NCI-H774 (cell line): ENCODE measurements around the gene IQCC.
A peak's percentile ranks its signal among the peaks of the same experiment; 100 is the strongest.
"Not testable (repeated sequence)": the region's sequence is repeated elsewhere in the genome, so short reads cannot be mapped to it uniquely, and the experiment has no call there.

Experiments
- DNase-seq: peaks from one replicate; lab custom pipeline; 2025; lab: John Stamatoyannopoulos, UW

Gene IQCC

DNA sequence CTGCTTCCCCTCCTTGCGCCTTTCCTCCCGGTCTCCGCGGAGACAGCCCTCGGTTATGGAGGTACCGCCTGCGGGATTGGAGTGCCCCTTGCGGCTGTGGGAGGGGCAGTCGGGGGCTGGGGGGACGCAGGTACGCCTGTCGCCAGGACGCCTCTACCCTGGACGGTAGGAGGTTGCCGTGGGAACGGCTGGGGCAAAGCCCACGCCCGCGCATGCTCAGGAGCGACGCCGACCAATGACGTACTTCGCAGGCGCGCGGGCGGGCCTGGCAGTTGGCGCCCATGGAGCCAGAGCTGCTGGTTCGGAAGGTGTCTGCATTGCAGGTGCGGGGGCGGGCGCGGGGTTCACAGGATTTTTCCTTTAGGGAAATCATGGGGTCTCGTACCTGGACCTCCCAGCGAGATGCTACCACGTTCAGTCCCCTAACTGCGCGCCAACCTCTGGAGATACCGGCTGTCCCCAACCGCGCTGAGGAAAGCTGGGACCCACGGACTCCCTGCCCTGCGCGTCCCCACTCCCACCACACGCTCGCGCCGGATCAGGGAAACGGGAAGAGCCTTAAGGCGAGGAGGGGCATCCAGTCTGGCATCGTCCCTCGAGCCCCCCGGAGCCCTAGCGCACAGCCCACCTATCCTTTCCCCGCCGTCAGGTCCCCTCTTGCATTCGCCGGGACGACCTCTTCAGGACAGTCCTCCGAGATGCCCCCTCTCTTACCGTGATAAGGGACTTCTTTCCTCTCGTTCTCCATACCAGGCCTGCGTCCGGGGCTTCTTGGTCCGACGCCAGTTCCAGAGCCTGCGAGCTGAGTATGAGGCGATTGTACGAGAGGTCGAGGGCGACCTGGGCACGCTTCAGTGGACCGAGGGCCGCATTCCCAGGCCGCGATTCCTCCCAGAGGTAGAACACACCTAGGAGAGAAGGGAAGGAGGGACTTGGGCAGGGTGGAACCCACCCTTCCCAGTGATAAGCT is at the start of gene IQCC:
Gene IQCC, plus strand, starts transcription at position 271 of the 970 bp plus-strand sequence. Its CDS starts 11 bp downstream, at position 282.
- DNase-seq = peak; percentile 99

DNA sequence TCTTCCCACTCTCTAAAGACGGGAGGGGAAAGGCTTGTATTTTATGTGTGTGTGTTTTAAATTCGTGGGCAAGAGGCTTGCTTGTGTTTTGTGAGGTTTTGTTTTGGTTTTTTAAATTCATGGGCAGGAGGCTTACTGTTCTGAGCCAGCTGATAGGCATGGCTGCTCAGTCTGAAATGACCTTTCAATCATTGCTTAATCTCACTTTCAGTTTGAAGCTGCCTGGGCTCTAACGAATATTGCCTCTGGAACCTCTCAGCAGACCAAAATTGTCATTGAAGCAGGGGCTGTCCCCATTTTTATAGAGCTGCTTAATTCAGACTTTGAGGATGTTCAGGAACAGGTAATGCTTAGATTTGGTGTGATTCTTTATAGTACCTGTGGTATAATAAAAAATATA is 46.3 kb upstream of the IQCC start:
- DNase-seq = no peak

DNA sequence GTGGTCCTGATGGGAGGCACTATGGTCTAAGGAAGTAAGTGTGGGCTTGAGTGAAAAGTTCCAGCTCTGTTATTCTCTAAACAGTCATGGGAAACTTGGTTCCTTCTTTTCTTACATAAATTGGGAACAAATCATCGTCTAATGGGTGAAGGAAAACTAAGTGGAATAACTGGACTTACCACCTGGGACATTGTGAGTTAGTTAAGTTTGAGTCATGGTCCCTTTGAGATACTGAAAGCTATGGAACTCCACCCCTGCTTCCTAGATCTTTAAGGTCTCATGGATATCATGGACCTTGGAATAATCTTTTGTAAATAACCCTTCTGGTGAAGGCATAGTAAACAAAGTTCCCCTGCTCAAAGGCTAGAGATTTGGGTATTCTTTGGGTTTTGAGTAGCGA is 42.1 kb upstream of the IQCC start:
- DNase-seq = no peak

DNA sequence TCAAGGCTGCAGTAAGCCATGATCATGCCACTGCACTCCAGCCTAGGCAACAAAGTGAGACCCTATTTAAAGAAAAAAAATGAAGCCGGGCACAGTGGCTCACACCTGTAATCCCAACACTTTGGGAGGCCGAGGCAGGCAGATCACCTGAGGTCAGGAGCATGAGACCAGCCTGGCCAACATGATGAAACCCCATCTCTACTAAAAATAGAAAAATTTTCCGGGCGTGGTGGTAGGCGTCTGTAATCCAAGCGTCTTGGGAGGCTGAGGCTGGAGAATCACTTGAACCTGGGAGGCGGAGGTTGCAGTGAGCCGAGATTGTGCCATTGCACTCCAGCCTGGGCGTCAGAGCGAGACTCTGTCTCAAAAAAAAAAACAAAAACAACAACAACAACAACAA is 39.8 kb upstream of the IQCC start:
- not testable (repeated sequence) for DNase-seq

DNA sequence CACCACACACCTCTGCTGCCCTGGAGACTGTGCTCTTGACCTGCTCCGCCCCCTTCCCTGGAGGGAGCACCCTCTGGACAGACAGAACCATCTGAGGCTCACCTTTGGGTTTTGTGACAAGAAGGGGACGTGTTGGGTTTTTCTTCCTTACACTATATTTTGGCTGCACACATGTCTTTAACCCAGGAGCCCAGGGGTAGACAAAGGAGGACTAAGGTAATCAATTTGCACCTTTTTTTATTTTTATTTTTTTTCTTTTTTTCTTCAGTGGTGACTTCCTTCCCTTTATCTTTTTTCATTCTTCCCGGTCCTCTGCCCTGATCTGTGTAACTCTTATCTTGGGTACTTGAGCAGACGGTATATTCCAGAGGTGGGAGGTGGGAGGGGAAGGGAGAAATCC is 34.5 kb upstream of the IQCC start:
- no peak for DNase-seq

DNA sequence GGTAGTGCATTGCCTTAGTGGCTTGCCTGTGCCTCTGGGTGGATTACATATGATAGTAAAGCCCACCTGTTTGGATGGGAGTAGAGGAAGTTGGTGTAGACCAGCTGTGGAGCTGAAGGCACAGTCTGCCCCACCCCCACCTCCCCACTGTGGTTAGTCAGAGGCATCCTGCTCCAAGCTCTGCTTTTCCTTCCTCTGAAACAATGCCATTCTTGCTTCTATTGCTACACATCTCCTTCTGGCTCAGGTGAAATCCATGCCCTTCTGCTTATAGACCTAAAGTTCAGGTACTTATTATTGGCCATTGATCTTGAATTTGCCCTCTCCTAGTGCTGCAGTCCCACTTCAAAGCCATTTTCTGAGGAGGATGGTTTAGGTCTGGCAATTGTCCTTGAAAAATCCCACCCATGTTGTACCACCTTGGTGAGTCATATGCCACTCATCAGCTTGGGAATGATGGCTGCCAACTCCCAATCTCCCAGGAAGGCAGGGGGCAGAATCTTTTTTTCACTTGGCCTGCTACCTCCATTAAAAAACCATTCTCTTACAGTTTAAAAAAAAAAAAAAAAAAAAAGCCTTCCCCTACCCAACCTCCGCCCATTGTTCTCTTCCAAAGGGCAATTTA is 32.7 kb upstream of the IQCC start:
- DNase-seq = no peak

DNA sequence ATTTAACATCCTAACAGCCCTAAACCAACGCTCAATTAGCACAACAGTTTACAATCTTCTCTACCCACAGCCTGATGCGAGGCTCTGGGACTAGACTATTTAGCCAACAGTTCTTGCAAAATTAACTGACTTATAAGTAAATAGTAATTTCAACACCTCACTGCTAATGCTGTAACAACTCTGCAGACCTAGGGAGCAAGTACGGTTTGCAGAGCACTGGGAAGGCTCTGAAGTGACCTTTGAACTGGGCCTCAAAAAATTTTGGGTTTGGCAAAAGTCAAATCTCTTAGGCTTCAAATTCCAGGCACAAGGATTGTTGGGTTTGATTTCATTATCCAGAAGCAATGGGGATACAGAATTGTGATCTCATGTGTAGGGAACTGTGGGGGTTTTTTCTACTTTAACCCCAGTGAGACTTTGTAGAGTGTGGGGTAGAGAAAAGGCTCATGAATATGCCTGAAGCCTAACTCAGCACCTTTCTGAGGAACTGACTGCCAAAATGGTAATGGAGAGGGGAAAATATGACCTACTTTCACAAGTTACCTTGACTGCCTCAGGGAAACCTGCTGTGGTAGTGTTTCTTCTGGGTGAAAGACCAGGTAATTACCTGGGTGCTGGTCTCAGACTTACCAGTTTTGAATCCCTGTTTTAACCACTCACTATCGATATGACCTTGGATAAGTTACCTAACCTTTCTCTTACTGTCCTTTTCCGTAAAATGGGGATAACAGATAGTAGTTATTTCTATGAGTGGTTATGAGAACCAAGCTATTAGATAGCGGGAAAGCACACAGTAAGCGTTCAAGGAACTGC is 26.9 kb upstream of the IQCC start:
- DNase-seq = no peak

DNA sequence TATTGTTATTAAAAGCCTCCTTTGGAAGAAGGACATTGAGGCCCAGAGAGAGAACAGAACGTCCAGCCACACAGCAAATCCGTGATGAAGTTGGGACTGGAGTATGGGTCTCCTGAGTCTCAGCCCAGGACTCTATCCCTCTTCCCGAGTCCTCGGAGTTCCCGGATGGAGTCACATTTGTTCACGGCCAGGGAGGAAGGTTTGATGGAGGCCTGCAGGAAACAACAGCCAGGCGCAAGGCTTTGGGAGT is 26.4 kb upstream of the IQCC start:
- no peak for DNase-seq

DNA sequence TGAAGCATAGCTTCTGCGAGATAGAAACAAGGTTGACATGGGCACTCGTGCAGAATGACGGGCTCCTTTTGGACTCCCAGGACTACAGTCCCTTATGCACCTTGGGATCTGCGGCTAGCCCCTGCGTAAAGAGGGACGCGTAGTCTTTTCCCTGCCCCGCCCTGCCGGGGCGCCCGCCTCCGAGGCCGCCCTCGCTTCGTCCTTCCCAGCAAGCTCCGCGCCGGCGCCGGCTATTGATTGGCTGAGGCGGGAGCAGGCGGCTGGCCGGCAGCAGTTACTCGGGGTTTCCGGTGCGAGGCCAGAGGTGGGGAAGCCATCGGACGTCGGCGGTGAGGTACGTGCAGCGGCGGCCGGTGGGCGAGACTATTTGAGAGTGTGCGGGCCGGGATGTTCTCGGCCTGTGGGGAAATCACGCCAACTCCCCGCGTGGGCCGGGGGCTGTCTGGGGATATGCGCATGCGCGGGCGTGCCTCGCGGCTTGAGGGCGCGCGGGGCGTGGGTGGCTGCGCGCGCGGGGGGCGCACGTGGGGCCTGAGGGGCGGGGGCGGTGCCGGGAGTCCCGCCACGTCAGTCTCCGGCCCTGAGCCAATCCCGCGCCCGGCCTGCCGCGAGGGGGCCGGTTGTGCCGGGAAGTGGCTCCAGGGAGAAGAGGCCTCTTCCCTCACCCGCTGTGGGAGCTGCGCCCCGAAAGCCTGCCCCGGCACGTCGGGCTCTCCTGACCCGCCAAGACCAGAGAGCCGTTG is 25.9 kb upstream of the IQCC start, which contains the start of gene TXLNA:
Gene TXLNA, plus strand, starts transcription at position 233 of the 743 bp plus-strand sequence. CDS start 671 bp downstream, outside the sequence.
- DNase-seq = peak; percentile 99

DNA sequence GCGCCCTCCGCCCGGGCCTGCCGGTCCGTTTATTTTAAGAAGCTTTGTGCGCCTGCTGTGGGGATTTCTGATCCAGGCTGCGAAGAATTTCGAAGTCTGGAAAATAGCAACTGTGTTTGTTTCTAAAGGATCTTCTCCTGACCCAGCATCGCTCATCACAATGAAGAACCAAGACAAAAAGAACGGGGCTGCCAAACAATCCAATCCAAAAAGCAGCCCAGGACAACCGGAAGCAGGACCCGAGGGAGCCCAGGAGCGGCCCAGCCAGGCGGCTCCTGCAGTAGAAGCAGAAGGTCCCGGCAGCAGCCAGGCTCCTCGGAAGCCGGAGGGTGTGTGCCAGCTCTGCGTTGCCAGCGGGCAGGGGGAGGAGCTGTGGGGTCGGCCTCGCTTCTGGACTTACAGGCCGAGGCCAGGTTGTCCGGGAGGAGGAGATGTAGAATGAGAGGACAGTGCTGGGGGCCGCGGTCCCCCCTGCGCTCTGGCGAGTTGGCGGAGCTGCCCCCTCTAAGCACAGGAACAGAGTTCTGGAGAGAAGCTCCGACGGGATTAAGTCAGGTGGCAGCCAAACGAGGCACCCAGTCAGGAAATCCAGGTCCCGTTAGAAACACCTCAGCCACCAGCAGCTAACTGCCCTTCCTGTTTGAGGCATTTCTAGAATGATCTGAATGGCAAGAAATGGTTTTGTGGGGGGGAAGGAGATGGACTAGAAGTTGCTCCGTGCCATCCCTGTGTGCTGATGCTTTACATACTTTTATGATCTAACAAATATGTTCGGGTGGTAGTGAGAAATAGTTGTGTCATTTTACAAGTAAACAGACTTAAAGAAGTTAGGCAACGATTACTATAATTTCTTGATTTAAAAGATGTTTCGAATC is 25.0 kb upstream of the IQCC start:
- DNase-seq = peak; percentile 46

DNA sequence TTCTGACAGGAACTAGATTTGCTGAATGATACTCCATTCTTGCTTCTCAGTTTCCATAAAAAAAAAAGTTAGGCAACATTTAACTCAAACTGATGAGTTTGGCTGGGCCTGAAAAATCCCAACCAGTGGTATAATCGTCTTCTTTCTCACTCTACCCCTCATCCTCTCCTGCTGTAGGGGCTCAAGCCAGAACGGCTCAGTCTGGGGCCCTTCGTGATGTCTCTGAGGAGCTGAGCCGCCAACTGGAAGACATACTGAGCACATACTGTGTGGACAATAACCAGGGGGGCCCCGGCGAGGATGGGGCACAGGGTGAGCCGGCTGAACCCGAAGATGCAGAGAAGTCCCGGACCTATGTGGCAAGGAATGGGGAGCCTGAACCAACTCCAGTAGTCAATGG is 24.4 kb upstream of the IQCC start:
- DNase-seq = no peak

DNA sequence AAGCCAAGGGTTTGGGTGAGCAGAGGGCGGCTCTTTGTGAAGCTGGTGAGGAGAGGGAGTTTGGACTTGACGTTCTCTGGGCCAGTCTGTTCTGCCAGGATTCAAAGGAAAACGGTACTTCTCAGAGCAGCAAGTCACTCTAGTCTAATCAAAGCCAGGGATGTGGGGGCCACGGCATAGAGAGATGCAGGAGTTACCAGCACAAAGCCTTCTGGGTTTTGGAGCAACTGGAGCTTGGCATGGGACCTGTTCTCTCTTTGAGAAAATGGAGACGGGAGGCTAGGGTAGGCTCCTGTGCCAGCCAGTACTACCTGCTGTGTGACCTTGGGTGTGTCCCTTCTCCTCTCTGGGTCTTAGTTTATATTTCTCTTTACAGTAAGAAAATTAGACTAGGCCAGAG is 23.9 kb upstream of the IQCC start:
- no peak for DNase-seq

DNA sequence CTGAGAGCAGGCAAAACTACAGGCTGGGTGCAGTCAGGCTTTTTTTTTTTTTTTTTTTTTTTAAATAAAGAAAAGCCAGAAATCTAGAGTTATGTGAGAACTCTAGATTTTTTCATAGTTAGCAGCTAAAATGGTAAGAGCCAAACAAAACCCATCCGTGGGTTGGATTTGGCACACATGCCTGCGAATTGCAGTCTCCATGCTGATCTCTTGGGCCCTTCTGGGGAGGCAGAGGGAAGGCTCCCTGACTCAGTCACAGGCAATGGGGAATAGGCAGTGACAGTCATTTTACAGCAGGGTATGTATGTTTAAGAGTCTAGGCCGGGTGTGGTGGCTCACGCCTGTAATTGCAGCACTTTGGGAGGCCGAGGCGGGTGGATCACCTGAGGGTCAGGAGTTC is 23.4 kb upstream of the IQCC start:
- no peak for DNase-seq

DNA sequence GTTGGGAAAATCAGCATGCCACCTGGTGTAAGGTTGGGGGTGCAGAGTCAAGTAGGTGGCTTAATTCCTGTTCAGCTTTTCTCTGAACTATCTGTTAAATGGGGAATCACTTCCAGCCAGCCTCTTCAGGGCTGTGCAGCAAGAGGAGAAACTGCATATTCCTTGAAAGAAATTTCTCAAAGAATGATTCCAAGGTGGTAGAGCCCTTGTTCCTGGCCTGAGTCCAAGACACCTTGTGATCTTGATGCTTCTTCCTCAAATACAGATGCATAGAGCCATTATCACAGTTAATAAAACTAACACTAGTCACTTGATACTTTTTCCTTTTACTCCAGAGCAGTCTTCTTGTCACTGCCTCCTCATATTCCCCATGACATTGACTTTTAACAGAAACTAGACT is 20.8 kb upstream of the IQCC start:
- no peak for DNase-seq

DNA sequence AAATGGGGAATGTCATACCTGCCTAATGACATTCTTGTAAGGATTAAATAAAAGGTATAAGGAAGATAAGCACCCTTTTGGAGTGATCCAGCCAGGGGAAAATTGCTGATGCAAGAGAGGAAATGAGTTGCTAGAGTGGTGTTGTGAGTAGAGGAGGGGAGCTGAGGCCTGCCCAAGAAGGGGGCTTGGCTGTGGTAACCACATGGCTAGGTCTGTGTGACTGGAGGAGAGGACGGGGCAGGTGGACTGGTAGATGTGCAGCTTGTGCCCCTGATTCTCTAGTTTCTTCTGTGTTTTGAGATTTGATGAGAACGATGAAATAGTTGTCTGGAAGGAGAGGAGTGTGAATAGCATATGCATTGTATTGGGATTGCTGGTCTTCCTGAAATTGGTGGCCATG is 19.4 kb upstream of the IQCC start:
- no peak for DNase-seq

DNA sequence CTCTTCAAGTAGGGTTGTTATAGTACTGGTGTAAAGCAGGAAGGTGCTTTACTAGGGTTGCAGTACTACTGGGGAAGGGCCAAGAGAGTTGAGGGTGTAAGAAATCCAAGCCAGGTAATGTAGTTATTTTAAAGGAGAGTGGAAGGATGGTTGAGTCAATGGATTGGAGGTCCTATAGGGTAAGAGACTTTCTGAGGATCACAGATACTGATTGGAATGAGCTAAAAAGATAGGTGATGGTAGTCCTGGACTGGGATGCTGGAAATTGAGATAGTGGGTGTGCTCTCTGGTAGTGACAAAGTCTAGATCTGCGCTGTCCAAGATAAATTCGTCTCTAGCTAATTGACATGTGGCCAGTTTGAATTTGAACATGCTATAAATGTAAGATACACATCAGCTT is 19.0 kb upstream of the IQCC start:
- DNase-seq = no peak

DNA sequence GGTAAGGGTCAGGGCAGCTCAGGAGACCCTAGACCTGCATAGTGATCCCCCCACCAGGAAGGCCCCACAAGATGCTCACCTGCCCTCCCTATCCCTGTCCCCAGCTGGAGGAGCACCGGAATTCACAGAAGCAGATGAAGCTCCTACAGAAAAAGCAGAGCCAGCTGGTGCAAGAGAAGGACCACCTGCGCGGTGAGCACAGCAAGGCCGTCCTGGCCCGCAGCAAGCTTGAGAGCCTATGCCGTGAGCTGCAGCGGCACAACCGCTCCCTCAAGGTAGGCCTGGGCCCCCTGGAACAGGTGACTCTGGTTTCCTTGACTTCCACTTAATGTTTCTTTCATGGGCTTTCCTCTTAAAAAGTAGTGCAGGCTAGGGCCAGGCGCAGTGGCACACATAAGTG is 17.6 kb upstream of the IQCC start:
- no peak for DNase-seq

DNA sequence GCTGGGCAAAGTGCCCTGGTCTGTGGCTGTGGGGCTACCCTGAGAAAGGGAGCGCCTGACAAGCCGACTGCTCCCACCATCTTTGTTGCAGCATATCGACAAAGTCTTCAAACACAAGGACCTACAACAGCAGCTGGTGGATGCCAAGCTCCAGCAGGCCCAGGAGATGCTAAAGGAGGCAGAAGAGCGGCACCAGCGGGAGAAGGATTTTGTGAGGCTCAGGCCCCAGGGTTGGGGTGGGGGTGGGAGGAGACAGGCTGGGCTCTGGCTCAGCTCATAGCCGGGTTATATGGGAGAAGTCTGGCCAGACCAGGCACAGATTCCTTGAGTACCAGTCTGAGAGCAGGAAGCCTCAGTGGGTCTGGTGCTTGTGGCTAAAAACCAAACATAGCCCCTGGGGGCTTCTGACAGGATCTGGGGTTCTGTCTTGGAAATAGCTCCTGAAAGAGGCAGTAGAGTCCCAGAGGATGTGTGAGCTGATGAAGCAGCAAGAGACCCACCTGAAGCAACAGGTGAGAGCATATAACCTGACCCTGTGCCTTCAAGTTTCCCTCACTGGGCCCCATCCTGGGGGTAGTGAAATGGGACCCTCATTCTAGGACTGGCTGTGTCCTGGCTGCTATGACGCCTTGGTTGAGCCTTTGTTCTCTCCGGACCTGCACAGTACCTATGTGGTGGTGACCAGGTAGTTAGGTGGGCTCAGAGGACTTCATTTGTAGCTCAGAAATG is 13.1 kb upstream of the IQCC start:
- DNase-seq = no peak

DNA sequence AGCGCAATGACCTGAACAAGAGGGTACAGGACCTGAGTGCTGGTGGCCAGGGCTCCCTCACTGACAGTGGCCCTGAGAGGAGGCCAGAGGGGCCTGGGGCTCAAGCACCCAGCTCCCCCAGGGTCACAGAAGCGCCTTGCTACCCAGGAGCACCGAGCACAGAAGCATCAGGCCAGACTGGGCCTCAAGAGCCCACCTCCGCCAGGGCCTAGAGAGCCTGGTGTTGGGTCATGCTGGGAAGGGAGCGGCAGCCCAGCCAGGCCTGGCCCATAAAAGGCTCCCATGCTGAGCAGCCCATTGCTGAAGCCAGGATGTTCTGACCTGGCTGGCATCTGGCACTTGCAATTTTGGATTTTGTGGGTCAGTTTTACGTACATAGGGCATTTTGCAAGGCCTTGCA is 10.5 kb upstream of the IQCC start:
- no peak for DNase-seq

DNA sequence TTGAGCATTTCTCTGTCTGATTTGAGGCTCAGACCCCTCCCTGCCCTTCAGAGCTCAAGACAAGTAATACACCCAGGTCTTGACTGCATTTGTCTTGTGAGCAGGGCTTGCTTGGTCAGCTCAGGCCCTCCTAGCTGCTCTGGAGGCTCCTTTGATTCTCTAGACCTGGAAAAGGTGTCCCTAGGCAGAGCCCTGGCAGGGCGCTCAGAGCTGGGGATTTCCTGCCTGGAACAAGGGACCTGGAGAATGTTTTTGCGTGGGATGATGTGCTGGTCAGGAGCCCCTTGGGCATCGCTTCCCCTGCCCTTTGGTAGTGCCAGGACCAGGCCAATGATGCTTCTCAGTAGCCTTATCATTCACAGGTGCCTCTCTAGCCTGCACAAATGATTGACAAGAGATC is 9.9 kb upstream of the IQCC start:
- DNase-seq = no peak
